SKM-1 (cell line): Measurements from ENCODE around the gene FUCA1.
"Not testable (repeated sequence)": the region's sequence is repeated elsewhere in the genome, so short reads cannot be mapped to it uniquely, and the experiment has no call there.

Experiments used
- DNase-seq: peaks from one replicate; lab custom pipeline; 2025; ENCODE audit not compliant: unreplicated experiment; lab: John Stamatoyannopoulos, UW

FUCA1 gene

DNA sequence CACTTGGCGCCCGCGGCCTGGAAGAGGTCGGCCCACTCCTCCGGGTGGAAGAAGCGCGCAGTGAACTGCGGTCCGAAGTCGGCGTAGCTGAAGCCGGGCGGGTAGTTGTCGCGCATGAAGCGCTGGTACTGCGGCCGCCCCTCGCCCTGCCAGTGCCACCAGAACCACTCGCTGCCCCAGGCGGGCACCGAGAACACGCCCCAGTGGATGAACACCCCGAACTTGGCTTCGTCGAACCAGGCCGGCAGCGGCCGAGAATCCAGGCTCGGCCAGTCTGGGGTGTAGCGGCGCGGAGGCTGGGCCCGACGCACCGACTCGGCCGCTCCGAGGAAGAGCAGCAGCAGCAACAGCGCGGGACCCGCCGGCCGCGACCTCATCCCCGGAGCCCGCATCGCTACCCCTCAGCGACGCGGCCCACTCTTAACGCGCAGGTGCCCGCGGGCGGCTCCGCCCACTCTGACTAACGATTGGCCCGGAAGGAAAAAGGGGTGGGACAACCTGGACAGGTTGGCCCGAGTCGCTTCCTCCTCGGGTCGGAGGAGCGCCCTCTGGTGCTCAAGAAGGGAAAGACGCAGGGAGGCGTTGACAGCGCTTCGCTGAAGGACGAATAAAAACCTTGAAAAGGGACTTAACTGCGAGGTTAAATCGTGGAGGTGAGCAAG lies at the start of gene FUCA1:
Gene FUCA1 (minus strand): TSS at position 396 of the 662 bp plus-strand sequence. CDS start 4 bp downstream, at position 392.
- peak; percentile 95 for DNase-seq

DNA sequence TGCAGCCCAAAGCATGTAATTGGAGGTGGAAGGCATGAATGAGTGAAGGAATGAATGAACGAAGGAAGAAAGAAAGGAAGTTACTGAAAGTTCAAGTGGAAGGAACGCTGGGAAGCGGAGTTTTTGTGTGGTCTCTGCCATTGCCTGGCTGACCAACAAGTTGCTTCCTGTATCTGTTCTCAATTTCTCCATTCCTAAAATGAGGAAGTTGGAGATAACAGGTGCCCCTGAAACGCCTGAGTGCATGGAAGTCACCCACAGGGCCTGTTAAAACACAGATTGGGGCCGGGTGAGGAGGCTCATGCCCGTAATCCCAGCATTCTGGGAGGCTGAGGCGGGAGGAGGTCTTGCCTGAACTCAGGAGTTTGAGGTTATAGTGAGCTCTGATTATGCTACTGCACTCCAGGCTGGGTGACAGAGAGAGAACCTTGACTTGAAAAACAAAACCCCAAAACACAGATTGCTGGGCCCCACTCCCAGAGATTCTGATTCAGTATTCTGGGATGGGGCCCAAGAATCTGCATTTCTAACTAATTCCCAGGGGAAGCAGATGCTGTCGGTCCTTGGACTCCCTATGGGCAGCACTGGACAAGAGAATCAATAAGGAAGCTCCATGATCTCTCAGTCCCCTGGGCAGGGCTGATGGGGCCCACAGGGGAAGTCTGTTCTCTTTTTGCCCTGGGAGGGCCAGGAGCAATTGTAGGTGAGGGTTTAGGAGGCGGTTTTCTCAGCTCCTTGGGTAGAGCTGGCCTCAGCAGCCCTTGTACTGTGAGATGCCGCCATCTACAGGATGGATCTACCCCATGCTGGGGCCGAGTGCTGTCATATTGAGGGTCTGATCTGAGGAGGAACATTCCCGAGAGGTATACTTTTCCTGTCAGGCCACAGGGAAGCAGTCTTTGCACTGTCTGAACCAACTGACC lies 48.4 kb upstream of the FUCA1 start:
- peak; percentile 86 for DNase-seq

DNA sequence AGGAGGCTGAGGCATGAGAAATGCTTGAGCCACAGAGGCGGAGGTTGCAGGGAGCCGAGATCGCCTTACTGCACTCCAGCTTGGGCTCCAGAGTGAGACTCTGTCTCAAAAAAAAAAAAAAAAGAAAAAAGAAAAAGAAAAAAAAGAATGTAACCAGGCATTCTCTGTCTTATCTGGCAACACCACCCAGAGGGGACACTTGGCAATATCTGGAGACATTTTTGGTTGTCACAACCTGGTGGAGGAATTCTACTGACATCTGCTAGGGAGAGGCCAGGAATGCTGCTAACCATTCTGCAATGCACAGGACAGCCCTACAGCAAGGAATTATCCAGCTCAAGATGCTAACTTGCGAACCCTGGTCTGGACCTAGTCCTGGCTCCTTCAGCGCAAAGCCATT lies 47.4 kb upstream of the FUCA1 start:
- DNase-seq = no peak

DNA sequence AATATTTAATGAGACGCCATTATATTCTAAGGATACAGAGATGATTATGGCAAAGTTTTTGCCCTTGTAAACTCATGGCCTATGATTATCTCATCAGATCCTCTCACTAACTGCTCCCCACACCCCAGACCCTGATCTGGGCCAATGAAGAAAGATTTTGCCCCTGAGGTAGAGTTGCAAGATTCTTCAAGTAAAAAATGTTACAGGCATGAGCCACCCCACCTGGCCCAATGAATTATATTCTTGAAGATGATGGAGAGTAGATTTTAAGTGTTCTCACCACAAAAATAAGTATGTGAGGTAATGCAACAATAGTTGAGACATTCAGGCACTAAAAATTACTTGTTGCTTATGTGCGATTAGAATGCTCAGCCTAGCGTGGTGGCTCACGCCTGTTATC lies 46.8 kb upstream of the FUCA1 start:
- DNase-seq = no peak

DNA sequence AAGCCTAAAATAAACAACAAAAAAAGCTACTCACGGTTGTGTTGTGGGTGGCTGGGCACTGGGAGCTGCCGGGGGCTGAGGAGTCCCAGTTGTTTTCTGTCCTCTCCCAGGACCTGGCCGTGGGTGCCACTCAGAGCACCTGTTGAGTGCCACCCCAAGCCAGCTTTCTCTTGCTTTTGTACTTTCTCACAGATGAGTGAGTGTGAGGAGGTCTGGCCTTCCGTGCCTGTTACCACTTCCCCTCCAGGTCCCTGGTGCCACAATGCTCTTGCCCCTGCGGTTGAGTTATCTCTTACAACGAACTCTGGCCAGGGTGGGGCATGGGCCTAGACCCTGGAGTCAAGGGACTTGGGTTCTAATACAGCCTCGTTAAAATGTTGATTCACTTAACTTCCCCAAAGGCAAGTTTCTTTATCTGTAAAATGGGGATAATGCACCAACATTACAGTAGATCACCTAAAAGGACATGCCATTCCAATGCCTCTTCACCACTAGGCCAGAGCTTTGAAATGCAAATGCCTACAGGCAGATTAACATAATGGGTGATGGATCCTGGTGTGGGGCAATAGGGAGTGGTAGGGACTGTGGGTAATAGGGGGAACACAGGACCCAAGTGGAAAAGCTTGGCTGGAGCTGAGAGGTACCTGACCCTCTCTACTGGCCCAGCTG lies 45.3 kb upstream of the FUCA1 start, which contains the start of gene CNR2:
Gene CNR2 (minus strand): TSS at position 151 of the 669 bp plus-strand sequence. CDS start 37,745 bp downstream, outside the sequence.
- peak; percentile 33 for DNase-seq

DNA sequence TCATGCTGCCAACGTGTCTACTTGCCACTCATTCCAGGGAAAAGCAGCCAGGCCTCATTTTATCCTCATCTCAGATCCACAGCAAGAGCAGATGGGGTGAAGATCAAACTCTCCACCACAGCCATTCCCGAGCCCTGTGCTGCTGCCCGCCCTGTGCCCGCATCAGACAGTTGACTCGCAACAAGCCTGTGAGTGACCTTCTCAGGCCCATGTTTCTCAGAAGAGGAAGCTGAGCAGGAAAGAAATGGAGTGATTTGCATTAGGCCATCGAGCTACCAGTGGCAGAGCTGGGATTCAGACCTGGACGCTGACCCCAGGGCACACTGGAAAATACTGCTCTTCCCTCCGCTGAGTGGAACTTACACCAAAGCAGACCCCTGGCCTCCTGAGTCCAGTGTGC lies 43.8 kb upstream of the FUCA1 start:
- DNase-seq = no peak

DNA sequence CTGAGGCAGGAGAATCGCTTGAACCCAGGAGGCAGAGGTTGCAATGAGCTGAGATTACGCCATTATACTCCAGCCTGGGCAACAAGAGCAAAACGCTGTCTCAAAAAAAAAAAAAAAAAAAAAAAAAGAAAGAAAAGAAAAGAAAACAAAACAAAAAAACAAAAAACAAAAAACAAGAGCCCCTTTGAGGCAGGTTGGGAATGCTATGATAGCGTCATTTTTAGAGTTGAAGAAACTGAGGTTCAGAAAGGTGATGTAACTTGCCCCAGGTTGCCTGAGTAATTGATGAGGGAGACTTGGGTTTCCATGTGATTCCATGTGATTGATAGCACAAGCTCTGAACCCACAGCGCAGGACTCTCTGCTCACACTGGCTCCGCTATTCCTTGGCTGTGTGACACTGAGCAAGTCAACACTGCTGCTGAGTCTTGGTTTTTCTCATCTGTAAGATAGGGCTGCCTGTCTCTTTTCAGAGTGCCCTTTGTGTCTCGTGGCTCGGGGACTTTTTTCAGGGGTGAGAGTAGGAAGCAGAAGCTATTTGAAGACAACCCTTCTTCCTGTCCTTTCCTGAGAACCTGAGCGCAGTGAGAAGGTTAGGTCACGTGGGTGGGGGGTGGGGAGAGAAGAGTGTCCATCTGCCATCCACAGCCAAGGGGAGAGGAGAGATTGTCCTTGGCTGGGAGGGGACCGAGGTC lies 42.6 kb upstream of the FUCA1 start:
- DNase-seq = no peak

DNA sequence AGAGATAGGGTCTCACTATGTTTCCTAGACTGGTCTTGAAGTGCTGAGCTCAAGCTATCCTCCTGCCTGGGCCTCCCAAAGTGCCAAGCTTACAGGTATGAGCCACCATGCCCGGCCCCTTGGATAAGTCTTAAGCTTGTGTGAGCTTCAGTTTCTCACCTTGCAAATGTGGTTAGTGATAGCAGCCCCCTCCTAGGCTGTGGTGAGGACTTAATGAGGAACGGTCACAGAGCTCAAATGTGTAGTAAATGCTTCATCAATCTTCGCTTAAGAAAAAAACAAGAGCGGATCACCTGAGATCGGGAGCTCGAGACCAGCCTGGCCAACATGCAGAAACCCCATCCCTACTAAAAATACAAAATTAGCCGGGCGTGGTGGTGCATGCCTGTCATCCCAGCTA lies 42.1 kb upstream of the FUCA1 start:
- DNase-seq = no peak

DNA sequence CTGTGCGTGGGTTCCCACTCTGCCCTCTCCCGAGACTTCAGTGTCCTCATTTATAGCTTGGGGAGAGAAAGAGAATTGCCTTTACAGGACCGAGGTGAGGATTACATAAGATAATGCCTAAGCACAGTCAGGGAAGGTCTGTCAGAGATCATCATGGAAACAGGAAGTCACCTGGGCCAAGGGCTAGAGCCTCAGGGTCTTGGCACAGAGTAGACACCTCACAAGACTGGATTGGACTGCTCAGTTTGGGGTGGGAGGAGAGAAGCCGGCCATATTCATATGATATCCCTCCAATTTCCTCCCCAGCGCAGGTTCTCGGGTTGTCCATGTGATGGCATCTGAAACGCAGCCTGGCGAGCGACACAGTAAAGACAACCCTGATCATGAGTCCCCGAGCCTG lies 41.3 kb upstream of the FUCA1 start:
- DNase-seq = peak; percentile 13

DNA sequence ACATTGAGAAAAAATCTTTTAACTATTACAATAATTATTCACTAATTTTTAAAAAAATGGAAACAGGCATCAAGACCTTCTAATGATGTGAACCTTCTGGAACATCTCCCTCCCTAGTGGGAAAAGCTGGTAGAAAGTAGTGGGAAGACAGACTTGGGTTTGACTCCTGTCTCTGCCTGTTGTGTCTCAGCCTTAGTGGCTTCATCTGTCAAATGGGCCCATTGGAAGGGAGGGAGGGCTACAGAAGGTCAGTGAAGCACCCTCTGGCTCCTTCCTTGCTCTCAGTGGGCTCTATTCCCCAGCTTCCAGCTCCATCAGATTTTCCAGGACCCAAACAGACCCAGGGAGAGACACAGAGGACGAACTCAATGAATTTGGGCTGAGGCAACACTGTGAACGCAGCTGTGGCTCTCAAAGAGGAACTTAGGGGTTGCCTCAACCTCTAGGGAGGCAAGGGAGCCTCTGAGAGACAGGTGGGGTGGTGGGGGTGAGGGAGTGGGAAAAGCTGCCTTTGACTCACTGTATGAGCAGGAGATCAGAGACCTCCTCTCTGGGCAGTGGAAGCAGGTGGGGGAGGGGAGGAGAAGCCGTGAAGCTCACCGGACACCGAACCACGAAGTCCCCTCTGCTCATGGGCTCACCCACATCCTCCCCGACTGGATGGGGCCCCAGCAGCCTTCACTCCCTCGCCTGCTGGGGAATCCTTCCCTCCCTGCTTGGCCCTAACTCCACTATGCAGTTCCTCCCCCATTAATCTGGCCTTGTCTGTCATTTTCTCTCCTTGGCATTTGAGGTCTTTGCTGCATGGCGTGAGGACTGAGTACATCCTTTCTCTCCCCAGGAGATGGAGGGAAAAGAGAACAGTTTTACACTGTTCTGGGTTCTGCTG lies 40.6 kb upstream of the FUCA1 start:
- DNase-seq = peak; percentile 84

DNA sequence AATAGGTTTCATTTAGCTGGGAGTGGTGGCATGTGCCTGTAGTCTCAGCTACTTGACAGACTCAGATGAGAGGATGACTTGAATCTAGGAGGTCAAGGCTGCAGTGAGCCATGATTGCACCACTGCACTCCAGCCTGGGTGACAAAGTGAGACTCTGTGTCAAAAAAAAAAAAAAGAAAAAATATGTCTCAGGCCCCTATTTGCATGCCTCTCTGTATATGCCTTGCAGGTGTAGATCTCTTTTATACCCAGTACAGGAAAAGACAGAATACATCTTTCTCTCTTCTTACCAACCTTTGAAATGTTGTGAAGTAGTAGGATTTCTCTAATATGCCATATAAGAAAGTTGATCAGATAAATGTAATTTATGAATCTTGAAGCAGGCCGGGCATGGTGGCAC lies 38.6 kb upstream of the FUCA1 start:
- no peak for DNase-seq

DNA sequence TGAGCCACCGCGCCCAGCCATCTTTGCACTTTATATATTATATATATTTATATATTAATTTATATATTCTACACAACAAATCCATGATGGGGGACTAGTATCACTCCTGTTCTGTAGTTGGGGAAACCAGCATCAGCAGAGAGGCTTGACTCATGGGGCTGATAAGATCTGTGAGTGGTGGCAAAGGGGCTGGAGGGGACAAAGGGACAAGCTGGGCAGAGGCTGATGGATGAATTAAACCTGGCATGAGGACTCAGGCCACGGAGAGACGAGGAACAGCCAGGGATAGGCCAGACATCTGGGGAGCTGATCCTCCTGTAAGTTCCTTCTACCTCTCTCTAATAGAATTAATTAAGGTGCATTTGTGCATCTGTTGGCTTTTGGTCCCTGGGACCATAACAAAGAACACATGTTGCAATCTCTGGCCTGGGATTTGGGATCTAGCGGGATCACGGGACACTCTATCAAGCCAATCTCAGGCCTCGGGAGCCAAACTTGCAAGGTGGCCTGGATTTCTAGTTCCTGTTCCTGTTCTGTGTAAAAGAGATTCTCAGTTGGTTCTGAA lies 37.5 kb upstream of the FUCA1 start:
- no peak for DNase-seq

DNA sequence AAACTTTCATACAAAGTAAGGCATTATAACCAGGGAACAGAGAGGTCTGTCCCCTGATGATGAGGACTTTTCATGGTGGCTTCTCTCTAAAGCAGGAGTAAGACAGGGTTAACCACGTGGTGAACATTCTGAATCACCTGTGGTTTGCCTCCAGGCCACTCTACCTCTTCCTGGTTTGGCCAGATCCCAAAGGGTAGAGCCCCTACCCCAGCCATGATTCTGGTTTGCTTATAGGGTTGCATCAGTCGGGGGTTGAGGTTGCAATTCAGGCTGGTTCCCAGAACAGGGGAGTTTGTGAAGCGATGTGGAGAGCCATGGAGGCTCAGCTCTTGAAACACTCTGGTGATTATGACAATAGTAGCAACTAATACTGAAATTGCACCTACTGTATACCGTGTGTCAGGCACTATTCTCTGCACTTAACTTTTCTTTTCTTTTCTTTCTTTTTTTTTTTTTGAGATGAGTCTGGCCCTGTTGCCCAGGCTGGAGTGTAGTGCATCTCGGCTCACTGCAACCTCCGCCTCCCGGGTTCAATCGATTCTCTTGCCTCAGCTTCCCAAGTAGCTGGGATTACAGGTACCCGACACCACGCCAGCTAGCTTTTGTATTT lies 36.8 kb upstream of the FUCA1 start:
- DNase-seq = no peak

DNA sequence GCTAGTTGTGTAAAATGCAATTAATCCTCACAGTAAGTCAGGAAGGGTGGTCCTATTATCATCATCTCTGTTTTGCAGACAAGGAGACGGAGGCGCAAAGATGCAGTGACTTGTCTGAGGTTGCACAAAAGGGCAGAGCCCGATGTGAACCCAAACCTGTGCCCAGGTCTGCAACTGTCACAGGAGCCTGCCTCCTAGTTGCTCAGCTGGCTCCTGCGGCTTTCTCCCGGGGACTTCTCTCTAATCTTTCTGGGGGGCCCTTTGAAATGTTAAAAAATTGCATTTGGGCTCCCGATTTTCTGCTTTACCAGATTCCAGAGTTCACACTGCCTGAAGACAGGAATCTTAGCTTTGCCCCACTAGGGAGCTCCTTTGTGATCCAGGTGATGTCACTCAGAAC lies 35.7 kb upstream of the FUCA1 start:
- no peak for DNase-seq

DNA sequence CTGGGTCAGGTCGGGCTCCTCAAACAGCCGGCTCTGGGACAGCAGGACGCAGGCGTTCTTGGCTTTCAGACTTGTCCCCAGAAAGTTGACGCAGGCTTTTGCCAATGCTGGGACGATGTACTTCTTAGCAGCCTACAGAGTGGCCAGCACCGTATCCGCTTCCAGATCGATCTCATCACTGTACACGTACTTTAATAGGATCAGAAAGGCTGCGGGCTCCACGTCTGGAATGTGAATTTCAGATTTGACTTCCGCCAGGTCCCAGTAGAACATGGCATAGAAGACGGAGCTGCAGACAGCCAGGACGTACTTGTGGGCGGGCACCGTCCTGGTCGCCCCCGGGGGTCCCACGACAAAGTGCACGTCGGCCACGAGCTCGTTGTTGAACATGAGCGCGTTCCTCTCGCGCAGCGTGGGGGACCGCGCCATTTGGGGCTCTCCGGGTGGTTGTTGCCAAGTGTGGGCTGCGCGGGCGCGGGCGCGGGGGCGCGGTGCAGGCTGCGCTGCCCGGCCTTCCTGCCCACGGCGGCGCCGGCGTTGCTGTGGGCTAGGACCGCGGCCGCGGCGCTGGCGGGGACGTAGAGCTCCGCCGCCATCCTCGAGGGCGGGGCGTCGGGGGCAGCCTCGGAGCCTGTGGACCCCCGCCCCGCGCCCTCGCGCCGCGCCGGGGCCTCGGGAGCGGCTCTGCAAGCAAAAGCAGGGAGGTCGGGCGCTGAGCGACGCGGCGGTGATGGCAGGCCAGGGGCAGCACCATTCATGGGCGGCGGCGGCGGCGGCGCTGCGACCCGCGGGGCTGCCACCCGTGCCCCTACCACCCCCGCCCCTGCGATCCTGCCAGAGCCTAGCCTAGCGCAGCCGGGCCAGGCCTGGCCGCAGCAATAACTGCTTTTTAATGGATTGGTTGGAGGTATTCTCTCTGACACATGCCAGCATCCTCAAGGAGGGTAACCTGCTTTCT lies 34.5 kb upstream of the FUCA1 start:
- no peak for DNase-seq

DNA sequence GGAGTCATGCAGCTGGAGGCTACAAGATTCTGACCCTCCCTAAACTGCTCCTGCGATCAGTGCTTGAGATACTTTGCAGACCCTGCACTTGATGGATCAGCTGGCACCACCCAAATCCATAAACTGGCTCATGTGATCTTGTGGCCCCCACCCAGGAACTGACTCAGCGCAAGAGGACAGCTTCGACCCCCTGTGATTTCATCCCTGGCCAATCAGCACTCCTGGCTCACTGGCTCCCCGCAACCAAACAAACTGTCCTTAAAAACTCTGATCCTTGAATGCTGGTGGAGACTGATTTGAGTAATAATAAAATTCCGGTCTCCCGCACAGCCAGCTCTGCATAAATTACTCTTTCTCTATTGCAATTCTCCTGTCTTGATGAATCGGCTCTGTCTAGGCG lies 31.9 kb upstream of the FUCA1 start:
- not testable (repeated sequence) for DNase-seq

DNA sequence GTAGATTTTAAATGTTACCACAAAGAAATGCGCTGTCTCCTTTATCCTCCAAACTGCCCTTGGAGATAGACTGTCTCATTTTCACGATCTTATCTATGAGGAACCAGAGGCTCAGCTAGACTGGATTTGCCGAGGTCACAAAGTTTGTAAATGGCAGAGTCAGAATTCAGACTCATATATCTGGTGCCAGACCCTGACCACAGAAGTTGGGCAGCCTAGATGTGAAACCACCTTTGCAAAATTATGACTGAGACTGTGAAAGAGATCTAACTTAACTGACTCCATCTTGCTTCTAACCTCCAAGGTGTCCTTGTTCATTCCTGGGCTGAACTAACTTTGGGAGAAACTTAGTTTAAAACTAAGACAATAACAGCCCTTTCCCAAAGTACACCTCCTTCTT lies 31.0 kb upstream of the FUCA1 start:
- no peak for DNase-seq

DNA sequence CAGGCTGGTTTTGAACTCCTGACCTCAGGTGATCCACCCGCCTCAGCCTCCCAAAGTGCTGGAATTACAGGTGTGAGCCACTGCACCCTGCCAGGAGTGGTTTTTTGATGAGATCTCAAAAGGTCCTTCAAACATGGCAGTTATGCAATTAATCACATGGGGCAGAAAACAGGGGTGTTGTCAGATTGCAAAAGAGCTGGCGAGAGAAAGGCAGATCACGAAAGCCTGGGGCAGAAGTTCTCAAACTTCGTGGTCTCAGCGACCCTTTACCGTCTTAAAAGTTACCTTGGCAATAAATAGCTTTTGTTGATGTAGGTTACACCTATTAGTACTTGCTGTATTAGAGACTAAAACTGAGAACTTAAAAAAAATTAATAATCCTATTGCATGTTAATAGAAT lies 29.0 kb upstream of the FUCA1 start:
- DNase-seq = no peak
